ENCODE measurements around the gene MORC3.
A peak's percentile ranks its signal among the peaks of the same experiment; 100 is the strongest.

Gene MORC3

DNA sequence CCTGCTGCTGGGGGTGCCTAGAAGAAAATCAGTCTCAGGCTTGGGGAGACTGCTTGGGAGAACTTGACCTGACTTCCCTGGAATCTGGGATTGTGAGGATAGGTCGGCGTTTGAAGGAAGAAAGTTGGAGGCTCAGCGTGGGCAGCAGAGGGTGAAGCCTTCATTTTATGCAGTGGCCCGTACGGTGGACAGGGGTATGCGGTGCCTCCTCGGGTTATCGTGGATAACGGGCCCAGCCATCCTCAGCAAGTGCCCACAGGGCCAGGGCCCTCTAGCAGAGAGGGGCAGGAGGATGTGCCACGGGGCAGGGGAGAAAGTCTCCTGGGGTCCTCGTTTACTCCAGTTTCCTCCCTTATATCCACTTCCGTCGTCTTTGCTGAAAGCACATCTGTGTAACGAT is 99.2 kb downstream of the MORC3 start:
- TF ChIP-seq, protein P1, sequence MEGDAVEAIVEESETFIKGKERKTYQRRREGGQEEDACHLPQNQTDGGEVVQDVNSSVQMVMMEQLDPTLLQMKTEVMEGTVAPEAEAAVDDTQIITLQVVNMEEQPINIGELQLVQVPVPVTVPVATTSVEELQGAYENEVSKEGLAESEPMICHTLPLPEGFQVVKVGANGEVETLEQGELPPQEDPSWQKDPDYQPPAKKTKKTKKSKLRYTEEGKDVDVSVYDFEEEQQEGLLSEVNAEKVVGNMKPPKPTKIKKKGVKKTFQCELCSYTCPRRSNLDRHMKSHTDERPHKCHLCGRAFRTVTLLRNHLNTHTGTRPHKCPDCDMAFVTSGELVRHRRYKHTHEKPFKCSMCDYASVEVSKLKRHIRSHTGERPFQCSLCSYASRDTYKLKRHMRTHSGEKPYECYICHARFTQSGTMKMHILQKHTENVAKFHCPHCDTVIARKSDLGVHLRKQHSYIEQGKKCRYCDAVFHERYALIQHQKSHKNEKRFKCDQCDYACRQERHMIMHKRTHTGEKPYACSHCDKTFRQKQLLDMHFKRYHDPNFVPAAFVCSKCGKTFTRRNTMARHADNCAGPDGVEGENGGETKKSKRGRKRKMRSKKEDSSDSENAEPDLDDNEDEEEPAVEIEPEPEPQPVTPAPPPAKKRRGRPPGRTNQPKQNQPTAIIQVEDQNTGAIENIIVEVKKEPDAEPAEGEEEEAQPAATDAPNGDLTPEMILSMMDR (conservative IDR thresholded peaks at IDR 0.05; ENCODE audit: control insufficient read depth, insufficient read depth, low read depth, low read length), result no peak

DNA sequence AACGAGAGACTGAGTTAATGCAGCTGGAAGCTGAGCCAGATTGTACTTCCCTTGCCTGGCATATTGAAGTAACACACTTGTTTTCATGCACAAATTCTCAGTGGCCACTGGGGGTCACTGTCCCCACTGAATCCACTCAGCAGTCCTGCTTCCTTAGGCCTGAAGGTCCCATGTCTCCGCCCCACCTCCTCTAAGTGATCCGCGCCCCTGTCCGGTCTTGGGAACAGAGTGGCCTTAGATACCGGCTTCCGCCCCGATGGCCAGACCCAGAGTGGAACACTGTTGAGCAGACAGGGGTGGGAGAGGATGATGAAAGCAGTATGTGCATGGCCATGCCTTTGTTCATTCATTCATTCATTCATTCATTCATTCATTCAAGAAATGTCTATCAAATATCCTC is 100.0 kb downstream of the MORC3 start:
- DNase-seq (ENCODE audit: low read depth), result peak; percentile 92
- TF ChIP-seq, protein P1 (conservative IDR thresholded peaks at IDR 0.05; ENCODE audit: control insufficient read depth, insufficient read depth, low read depth, low read length), result peak; percentile 85
- no peak overlapping the region for H3K4me3 ChIP-seq (ENCODE audit: control insufficient read depth, low read depth, low read length)

More for the DNA sequence above, 99.2 kb downstream of the MORC3 start:
- DNase-seq (ENCODE audit: low read depth), result no peak
- no peak overlapping the region for H3K4me3 ChIP-seq (ENCODE audit: control insufficient read depth, low read depth, low read length)

DNA sequence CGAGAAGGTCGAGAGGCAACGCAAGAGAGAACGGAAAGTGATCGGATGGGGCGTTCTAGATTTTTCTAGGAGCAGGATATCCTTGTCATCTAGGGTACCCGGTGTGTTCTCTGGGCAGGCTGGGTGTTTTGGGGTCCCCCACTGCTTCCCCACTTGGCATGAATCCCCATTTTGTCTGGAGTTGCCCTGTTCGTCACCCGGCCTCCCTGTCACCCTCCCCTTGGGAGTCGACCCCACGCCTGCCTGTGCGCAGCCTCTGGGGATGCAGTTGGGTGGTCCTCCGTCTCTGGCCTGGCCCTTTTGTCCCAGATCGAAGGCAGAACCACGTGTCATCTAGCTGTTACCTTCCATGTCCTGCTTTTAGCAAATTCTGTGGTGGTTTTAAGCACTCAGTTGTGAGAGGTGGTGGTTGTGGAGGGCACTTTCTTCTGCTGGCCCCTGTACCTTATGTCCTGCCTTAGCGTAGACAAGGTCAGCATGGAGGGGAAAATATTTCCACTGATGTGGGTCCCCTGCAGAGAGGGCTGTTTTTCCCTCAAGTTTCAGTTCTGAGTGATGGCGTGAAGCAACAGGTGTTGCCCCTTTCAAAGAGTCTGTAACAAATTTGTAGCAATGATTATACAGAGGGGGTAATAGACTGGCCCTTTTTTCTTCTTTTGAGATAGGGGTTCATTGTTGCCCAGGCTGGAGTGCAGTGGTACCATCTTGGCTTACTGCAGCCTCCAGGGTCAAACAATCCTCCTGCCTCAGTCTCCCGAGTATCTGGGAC is 100.8 kb downstream of the MORC3 start:
- TF ChIP-seq, protein P1 (conservative IDR thresholded peaks at IDR 0.05; ENCODE audit: control insufficient read depth, insufficient read depth, low read depth, low read length), result no peak
- DNase-seq (ENCODE audit: low read depth), result no peak
- no peak overlapping the region for H3K4me3 ChIP-seq (ENCODE audit: control insufficient read depth, low read depth, low read length)

DNA sequence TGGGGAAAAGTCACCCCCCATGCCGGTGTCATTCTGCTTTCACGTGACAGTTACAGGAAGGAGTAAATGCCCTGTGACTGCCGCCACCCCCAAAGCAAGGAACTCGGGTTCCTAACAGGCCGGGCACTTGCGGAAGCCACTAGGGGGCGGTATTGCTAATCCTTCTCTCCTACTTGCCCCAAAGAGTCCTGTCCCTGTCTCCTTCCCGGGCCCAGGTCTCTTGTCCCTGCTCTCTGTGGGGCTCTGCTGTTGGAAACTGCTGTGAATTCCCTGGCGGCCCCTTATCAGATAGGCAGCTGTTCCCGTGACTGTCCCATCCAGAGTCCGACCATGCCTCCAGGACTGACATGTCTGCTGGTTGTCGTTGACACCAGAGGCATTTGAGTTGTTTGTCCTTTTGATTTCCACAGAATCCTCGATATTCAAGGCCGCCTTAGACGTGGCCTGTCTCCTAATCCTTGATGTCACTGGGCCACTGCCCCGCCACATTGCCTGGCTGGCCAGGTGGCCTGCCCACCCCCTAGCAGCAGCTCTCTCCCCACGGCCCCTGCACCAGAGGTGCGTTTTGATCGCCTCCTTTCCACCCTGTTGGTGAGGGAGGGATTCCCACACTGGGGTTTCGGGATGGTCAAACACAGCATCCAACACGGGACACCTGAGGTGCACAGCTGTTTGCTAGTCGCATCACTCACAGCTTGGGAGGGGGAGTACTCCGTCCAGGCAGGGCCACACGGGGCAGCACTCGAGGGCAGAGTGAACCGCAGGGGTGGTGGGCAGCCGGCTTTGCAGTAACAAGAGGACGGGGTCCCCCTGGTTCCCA is 102.5 kb downstream of the MORC3 start:
- no peak overlapping the region for H3K4me3 ChIP-seq (ENCODE audit: control insufficient read depth, low read depth, low read length)
- TF ChIP-seq, protein P1 (conservative IDR thresholded peaks at IDR 0.05; ENCODE audit: control insufficient read depth, insufficient read depth, low read depth, low read length), result peak; percentile 75
- DNase-seq (ENCODE audit: low read depth), result peak; percentile 65

DNA sequence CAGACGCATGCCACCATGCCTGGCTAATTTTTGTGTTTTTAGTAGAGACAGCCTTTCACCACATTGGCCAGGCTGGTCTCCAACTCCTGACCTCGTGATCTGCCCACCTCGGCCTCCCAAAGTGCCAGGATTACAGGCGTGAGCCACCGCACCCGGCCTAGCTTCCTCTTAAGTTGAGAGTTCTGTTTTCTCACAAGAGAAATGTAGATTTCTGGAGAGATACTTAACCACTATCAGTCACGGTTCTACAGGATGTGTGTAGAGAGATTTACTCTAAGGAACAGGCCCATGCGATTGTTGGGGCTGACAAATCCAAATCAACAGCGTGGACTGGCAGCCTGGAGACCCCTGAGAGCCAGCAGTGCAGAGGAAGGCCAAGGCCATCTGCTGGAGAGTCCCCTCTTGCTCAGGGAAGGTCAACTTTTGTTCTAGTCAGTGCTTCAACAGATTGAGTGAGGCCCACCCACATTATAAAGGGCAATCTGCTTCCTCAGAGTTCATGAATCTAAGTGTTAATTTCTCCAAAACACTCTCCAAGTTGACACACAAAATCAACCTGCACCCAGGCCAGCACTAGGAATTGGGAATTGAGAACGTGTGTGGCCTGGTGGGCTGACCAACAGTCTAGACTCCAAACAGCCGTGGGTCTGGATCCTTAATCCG is 103.9 kb downstream of the MORC3 start:
- no peak overlapping the region for H3K4me3 ChIP-seq (ENCODE audit: control insufficient read depth, low read depth, low read length)
- TF ChIP-seq, protein P1 (conservative IDR thresholded peaks at IDR 0.05; ENCODE audit: control insufficient read depth, insufficient read depth, low read depth, low read length), result no peak
- DNase-seq (ENCODE audit: low read depth), result no peak

DNA sequence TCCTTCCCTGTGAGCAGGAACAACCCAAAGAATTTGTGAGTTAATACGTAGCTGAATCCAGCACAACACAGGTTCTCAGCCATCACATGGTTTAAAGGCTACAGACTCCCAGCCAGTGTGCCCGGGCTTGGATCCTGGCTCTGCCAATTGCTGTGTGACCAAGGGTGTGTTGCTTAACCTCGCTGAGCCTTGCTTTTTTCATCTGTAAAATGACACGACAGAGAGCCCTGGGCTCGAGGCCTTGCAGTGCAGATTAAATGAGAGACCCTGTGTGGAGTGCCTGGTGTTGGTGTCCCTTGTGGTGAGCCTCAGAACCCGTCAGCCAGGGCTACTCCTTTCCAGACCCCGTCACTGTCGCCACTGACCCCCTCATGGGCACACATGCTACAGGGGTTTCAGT is 104.6 kb downstream of the MORC3 start:
- no peak for DNase-seq (ENCODE audit: low read depth)

More for the DNA sequence above, 104.6 kb downstream of the MORC3 start:
- H3K4me3 ChIP-seq (ENCODE audit: control insufficient read depth, low read depth, low read length), result no peak overlapping the region
- TF ChIP-seq, protein P1 (conservative IDR thresholded peaks at IDR 0.05; ENCODE audit: control insufficient read depth, insufficient read depth, low read depth, low read length), result no peak

Measured in fibroblast of mammary gland (primary cell).